A549 (cell line): ENCODE results near the gene VSTM2B. TPM values are rescaled to one million over a fixed set of nuclear protein-coding genes. Genes with fewer than 3 reads are reported as not detected.

Experiments
- ATAC-seq, 2 experiments: fragments of 200-7000 bp in 1 of 2; fragments of >200 bp in 1 of 2; cut with Nextera tagmentation in 1 of 2; cut with Tn5 transposase in 1 of 2; 3 replicates each; pipeline versions ENCODE4 v1.8.0 to v1.9.1; 2018 to 2020; ENCODE audit warnings: mild to moderate bottlenecking in 1 of 2, moderate library complexity in 1 of 2
- CTCF ChIA-PET: fragments of 300-600 bp; sonication (Branson Sonifier 250); formaldehyde crosslinking; extraction: SDS; loops from one replicate; lab custom pipeline; 2021; ENCODE audit warnings: antibody characterized with exemption, inconsistent platforms; lab: Yijun Ruan, JAX
- POLR2A ChIA-PET: fragments of 350-600 bp; formaldehyde crosslinking; extraction: SDS; loops from one replicate; lab custom pipeline; 2021; ENCODE audit warnings: antibody characterized with exemption, inconsistent platforms; lab: Yijun Ruan, JAX
- DNase-seq, 2 experiments: peaks; one replicate each; pipeline versions ENCODE4 v3.0.0 to v3.0.0-alpha.2; 2011 to 2016; ENCODE audit warnings: low read depth in 1 of 2, low spot score in 1 of 2
- FAIRE-seq: peaks from 2 replicates; lab custom pipeline; 2011; peaks lifted over from hg19 to GRCh38; lab: Jason Lieb, UNC
- H3K27ac ChIP-seq, 2 experiments: fragments of >200 bp; sonication (Bioruptor Twin); formaldehyde crosslinking; 3 replicates each; pipeline ENCODE4 v1.5.1; 2016 to 2017
- H3K4me1 ChIP-seq: fragments of >200 bp; sonication (Bioruptor Twin); formaldehyde crosslinking; 3 replicates; pipeline ENCODE4 v1.6.1; 2016
- H3K4me2 ChIP-seq: fragments of >200 bp; sonication (Bioruptor Twin); formaldehyde crosslinking; 3 replicates; pipeline ENCODE4 v1.6.1; 2016
- H3K4me3 ChIP-seq: fragments of >200 bp; sonication (Bioruptor Twin); formaldehyde crosslinking; 3 replicates; pipeline ENCODE4 v1.5.1; 2016
- H3K9me3 ChIP-seq: fragments of >200 bp; sonication (Bioruptor Twin); formaldehyde crosslinking; 3 replicates; pipeline ENCODE4 v1.6.1; 2016
- BHLHE40 ChIP-seq: IDR thresholded peaks from 2 replicates; pipeline ENCODE4 v1.6.1; 2012; ENCODE audit warnings: low read depth, low read length, inconsistent platforms
- RAD21 ChIP-seq, 2 experiments: fragments of >200 bp in 1 of 2; sonication (Bioruptor Twin) in 1 of 2; formaldehyde crosslinking in 1 of 2; IDR thresholded peaks in 1 of 2; conservative IDR thresholded peaks in 1 of 2; 2 replicates in 1 of 2; 3 replicates in 1 of 2; pipeline ENCODE4 v1.6.1; 2012 to 2018; ENCODE audit warnings: inconsistent platforms in 1 of 2
- SMC3 ChIP-seq: fragments of >200 bp; sonication (Bioruptor Twin); formaldehyde crosslinking; IDR thresholded peaks from 3 replicates; pipeline ENCODE4 v1.6.1; 2018; ENCODE audit warnings: inconsistent platforms
- ZSCAN20 ChIP-seq: fragments of 250-450 bp; sonication (Bioruptor Pico); IDR thresholded peaks from 2 replicates; pipeline ENCODE4 v1.8.0; 2022; ENCODE audit warnings: mild to moderate bottlenecking, moderate library complexity
- WGBS: methylation state at CpG from one replicate; pipeline ENCODE4 v1.1.6; 2017; ENCODE audit errors: missing lambda C conversion rate; 5-methylcytosine and 5-hydroxymethylcytosine counted together
- polyA plus RNA-seq, 4 experiments: library from polyadenylated mRNA; depleted of rRNA in 3 of 4; stranded (reverse); fragments of >200 nt; fragmentation: RNase III in 1 of 4; extraction: RNeasy Plus Mini Kit Qiagen cat#74134 plus additional on column Dnase treatment in 1 of 4; gene quantifications; 2 replicates in 3 of 4; 3 replicates in 1 of 4; pipeline ENCODE4 v1.2.3, GENCODE V29; 2011 to 2017
- TF ChIP-seq, protein P1 (sequence below): fragments of >200 bp; sonication (Bioruptor Twin); formaldehyde crosslinking; IDR thresholded peaks from 3 replicates; pipeline ENCODE4 v1.5.1; 2016
- TF ChIP-seq, protein P2 (sequence below): IDR thresholded peaks from 2 replicates; pipeline ENCODE4 v1.6.1; 2012; ENCODE audit warnings: low read depth, borderline replicate concordance
- TF ChIP-seq, protein P3 (sequence below): IDR thresholded peaks from 2 replicates; pipeline ENCODE4 v1.6.1; 2012

Gene VSTM2B
- polyA plus RNA-seq, 2 of the 4 experiments (the other 2 are of a cell fraction) = not detected

DNA sequence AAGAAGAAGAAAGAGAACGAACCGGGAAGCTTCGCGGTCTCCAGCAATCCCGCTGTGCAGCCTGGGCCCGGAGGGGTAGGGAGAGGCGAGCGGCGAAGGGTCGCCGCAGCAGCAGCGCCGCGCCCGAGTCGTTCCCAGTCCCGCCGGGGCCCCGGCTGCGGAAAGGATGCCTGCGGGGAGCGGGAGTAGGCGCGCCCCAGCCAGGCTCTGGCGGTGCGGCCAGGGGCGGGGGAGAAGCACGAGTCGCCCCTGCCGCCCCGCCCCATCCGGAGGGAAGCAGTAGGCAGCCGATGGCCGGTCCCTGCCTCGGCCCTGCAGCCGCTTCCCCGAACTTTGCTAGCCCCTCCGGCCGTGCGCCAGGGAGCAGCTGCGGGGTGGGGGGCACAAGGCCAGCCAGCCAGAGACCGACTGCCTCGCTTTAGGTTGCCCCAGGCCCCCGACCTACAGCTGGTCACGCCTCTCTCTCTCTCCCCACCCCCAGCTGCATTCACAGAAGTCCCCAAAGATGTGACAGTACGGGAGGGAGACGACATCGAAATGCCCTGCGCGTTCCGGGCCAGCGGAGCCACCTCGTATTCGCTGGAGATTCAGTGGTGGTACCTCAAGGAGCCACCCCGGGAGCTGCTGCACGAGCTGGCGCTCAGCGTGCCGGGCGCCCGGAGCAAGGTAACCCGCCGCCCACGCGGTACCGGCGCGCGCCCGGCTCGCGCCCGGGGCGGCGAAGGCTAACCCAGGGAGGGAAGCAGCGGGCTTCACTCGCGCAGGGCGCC is 1.1 kb downstream of the VSTM2B start (continued):
- TF ChIP-seq, protein P1, sequence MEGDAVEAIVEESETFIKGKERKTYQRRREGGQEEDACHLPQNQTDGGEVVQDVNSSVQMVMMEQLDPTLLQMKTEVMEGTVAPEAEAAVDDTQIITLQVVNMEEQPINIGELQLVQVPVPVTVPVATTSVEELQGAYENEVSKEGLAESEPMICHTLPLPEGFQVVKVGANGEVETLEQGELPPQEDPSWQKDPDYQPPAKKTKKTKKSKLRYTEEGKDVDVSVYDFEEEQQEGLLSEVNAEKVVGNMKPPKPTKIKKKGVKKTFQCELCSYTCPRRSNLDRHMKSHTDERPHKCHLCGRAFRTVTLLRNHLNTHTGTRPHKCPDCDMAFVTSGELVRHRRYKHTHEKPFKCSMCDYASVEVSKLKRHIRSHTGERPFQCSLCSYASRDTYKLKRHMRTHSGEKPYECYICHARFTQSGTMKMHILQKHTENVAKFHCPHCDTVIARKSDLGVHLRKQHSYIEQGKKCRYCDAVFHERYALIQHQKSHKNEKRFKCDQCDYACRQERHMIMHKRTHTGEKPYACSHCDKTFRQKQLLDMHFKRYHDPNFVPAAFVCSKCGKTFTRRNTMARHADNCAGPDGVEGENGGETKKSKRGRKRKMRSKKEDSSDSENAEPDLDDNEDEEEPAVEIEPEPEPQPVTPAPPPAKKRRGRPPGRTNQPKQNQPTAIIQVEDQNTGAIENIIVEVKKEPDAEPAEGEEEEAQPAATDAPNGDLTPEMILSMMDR = peak; percentile 24; the same call in 1 of the 3 replicates

DNA sequence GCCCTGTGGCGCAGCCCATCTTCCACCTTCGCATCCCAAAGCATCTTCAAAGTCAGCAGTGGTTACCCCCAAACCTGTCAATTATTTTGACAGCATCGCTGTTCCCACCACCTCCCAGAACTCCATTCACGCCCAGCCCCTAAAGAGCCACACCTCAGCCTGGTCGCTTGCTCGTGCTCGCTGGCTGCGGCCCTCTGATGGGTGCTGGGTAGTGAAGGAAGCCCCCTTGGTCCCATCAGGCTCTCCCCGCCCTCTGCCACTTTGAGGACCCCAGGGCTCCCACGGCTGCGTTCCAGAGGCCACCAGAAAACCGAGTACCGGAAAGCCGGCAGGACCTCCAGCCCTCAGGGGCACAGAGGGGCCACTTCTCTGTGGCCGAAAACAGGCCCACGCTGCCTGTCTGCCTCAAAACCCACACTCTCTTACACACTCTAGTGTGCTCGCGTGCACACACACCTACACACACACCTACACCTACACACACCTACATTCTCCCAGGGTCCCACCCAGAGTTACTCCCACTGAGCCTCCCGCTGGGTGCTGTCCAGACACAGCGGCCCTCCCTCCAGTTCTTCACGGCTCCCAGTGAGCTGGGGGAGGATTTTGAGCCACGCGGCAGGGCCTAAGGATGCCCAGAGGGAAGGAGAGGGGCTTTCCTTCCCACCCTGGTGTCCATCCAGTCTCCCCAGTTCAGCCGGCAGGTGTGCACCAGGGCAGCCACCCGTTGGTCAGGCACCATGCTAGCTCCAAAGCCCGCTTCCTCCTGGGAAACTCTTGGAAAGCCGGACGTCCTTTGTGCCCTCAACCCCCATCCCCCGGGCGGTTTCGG is 1.9 kb downstream of the VSTM2B start:
- TF ChIP-seq, protein P2, sequence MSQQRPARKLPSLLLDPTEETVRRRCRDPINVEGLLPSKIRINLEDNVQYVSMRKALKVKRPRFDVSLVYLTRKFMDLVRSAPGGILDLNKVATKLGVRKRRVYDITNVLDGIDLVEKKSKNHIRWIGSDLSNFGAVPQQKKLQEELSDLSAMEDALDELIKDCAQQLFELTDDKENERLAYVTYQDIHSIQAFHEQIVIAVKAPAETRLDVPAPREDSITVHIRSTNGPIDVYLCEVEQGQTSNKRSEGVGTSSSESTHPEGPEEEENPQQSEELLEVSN = no peak
- Histone ChIP-seq H3K4me2 (peak overlapping the region; percentile 97), H3K4me3 (peak overlapping the region; percentile 47; the same call in 1 of the 3 replicates), H3K27ac (no peak overlapping the region), H3K9me3 (no peaks in the 10 kb centered on the region), H3K4me1 (peaks cover 12% of the 10 kb centered on the region)
- FAIRE-seq (no peak), DNase-seq (peak in 1 of 2 experiments; percentile 44), ATAC-seq (peak; percentile 9 to 46; a peak in 5 of 6 replicates)
- CTCF ChIA-PET = interaction anchor here (0.6 to 4.2 kb wide), 63 partner anchors 10 to 1561 kb away, joined by 3 to 56 read pairs (median 3); no protein-coding TSS in a partner anchor
- 51% methylated on average over 31 of the region's 31 CpGs for WGBS
- POLR2A ChIA-PET = interaction anchor here (1.1 kb wide), 1 partner anchor 189 kb away, joined by 3 read pairs; no protein-coding TSS in a partner anchor

DNA sequence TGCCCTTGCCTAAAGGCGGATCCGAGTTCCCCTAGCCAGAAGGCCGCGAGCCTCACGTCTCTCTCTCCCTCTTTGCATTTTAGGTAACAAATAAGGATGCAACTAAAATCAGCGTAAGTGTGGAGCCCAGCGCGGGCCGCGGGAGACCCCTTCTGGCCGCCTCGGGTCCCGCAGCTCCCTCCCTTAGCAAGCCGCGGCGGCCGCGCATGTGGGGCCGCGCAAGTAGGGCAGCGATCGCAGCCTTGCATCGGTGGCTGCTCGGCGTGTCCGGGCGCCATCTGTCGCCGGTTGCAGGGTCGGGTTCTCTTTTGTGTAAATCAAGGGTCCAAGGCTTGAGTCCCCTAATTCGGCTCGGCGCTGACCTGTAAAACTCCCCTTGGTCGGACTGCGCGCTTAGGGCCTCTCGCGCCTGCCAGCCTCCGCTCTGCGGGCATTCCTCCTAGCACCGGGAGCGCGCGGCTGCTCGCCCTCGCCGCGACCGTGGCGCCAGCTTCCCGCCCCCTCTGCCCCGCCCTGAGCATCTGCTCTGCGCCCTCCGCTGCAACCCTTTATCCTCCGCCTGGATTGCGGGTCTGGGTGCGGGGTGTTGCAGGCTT is 2.7 kb downstream of the VSTM2B start:
- 2% methylated on average over 53 of the region's 57 CpGs for whole genome bisulfite sequencing
- ChIA-PET POLR2A (interaction anchor here (1.0 to 1.1 kb wide), 2 partner anchors 78 to 188 kb away, joined by 3 read pairs; partner anchors contain the start of gene POP4), CTCF (interaction anchor here (0.6 to 4.2 kb wide), 71 partner anchors 10 to 1561 kb away, joined by 3 to 56 read pairs (median 3); partner anchors contain the start of gene POP4)
- peak; percentile 93 to 97 for TF ChIP-seq RAD21 (conservative IDR thresholded peaks at IDR 0.05 in 1 of 2, IDR thresholded peaks at IDR 0.05 in 1 of 2)
- TF ChIP-seq, protein P1 = peak; percentile 96
- no peak for TF ChIP-seq ZSCAN20 (CRISPR knock-in tag)
- no peak for TF ChIP-seq BHLHE40
- TF ChIP-seq SMC3 = peak; percentile 83
- TF ChIP-seq, protein P3, sequence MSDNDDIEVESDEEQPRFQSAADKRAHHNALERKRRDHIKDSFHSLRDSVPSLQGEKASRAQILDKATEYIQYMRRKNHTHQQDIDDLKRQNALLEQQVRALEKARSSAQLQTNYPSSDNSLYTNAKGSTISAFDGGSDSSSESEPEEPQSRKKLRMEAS = peak; percentile 76
- DNase-seq (peak; percentile 90 to 91), FAIRE-seq (peak; percentile 82), ATAC-seq (peak; percentile 78 to 94)
- Histone ChIP-seq H3K4me1 (peaks cover 12% of the 10 kb centered on the region), H3K4me3 (peak overlapping the region; percentile 47), H3K9me3 (no peaks in the 10 kb centered on the region), H3K4me2 (peak overlapping the region; percentile 97), H3K27ac (peak overlapping the region in 1 of 2 experiments; percentile 53; a peak in 3 of 6 replicates)
